ENCODE data around the gene TSPOAP1. TPM values are rescaled to one million over a fixed set of nuclear protein-coding genes. Genes with fewer than 3 reads are reported as not detected.

The TSPOAP1 gene
- total RNA-seq, 1 donor from 2014 or later, result 22.6 TPM

GRCh38 chr17:58316260-58316960 is 12.2 kb downstream of the TSPOAP1 start:
- Mint-ChIP-seq H3K27me3 (no peaks in the 10 kb centered on the region), H3K4me3 (no peak overlapping the region), H3K9me3 (no peaks in the 10 kb centered on the region), H3K36me3 (ENCODE audit: low read depth) (peaks cover 39% of the 10 kb centered on the region), H3K4me1 (peaks cover 10% of the 10 kb centered on the region), H3K27ac (no peak overlapping the region)
- intact Hi-C loops (cut with micrococcal nuclease), result no loop called here
- peak; percentile 56 for DNase-seq

GRCh38 chr17:58315750-58316149 is 12.8 kb downstream of the TSPOAP1 start:
- DNase-seq, result no peak
- intact Hi-C loops (cut with micrococcal nuclease), result no loop called here
- Mint-ChIP-seq H3K4me3 (no peak overlapping the region), H3K4me1 (peaks cover 10% of the 10 kb centered on the region), H3K27ac (no peak overlapping the region), H3K36me3 (ENCODE audit: low read depth) (peaks cover 37% of the 10 kb centered on the region), H3K27me3 (no peaks in the 10 kb centered on the region), H3K9me3 (no peaks in the 10 kb centered on the region)

GRCh38 chr17:58315281-58315711 is 13.3 kb downstream of the TSPOAP1 start:
- peaks cover 10% of the 10 kb centered on the region for H3K4me1 Mint-ChIP-seq
- H3K4me3 Mint-ChIP-seq, result no peak overlapping the region
- no peaks in the 10 kb centered on the region for H3K27me3 Mint-ChIP-seq
- DNase-seq, result peak; percentile 59
- H3K27ac Mint-ChIP-seq, result peak overlapping the region; percentile 64
- peaks cover 36% of the 10 kb centered on the region for H3K36me3 Mint-ChIP-seq (ENCODE audit: low read depth)
- intact Hi-C loops (cut with micrococcal nuclease), result no loop called here
- H3K9me3 Mint-ChIP-seq, result no peaks in the 10 kb centered on the region

GRCh38 chr17:58314706-58315015 is 13.9 kb downstream of the TSPOAP1 start:
- Mint-ChIP-seq H3K9me3 (no peaks in the 10 kb centered on the region), H3K27me3 (no peaks in the 10 kb centered on the region), H3K4me3 (no peak overlapping the region), H3K27ac (no peak overlapping the region), H3K4me1 (peaks cover 7% of the 10 kb centered on the region), H3K36me3 (ENCODE audit: low read depth) (peaks cover 38% of the 10 kb centered on the region)
- peak; percentile 55 for DNase-seq
- intact Hi-C loops (cut with micrococcal nuclease), result no loop called here

GRCh38 chr17:58313815-58314705 is 14.5 kb downstream of the TSPOAP1 start:
- Mint-ChIP-seq H3K9me3 (no peaks in the 10 kb centered on the region), H3K27ac (no peak overlapping the region), H3K4me3 (no peak overlapping the region), H3K4me1 (peaks cover 7% of the 10 kb centered on the region), H3K27me3 (no peaks in the 10 kb centered on the region), H3K36me3 (ENCODE audit: low read depth) (peaks cover 38% of the 10 kb centered on the region)
- peak; percentile 49 for DNase-seq
- intact Hi-C loops (cut with micrococcal nuclease), result no loop called here

- peak; percentile 35 for DNase-seq
- H3K9me3 Mint-ChIP-seq, result no peaks in the 10 kb centered on the region
- intact Hi-C loops (cut with micrococcal nuclease), result no loop called here
- H3K27me3 Mint-ChIP-seq, result no peaks in the 10 kb centered on the region
- peaks cover 36% of the 10 kb centered on the region for H3K36me3 Mint-ChIP-seq (ENCODE audit: low read depth)
- H3K27ac Mint-ChIP-seq, result no peak overlapping the region
- H3K4me3 Mint-ChIP-seq, result no peak overlapping the region
- H3K4me1 Mint-ChIP-seq, result peaks cover 5% of the 10 kb centered on the region
Observed at GRCh38 chr17:58312829-58313228, 15.8 kb downstream of the TSPOAP1 start.

- peak; percentile 56 for DNase-seq
- H3K36me3 Mint-ChIP-seq (ENCODE audit: low read depth), result peaks cover 37% of the 10 kb centered on the region
Observed at GRCh38 chr17:58312021-58312630, 16.5 kb downstream of the TSPOAP1 start.

GRCh38 chr17:58311429-58311894 is 17.1 kb downstream of the TSPOAP1 start:
- intact Hi-C loops (cut with micrococcal nuclease), result no loop called here
- Mint-ChIP-seq H3K9me3 (no peaks in the 10 kb centered on the region), H3K4me1 (no peaks in the 10 kb centered on the region), H3K27me3 (no peaks in the 10 kb centered on the region), H3K4me3 (no peak overlapping the region), H3K27ac (no peak overlapping the region), H3K36me3 (ENCODE audit: low read depth) (peaks cover 35% of the 10 kb centered on the region)
- peak; percentile 57 for DNase-seq

More at GRCh38 chr17:58312021-58312630, 16.5 kb downstream of the TSPOAP1 start:
- Mint-ChIP-seq H3K27me3 (no peaks in the 10 kb centered on the region), H3K4me3 (no peak overlapping the region), H3K4me1 (no peaks in the 10 kb centered on the region), H3K9me3 (no peaks in the 10 kb centered on the region), H3K27ac (peak overlapping the region; percentile 24)
- intact Hi-C loops (cut with micrococcal nuclease), result no loop called here

- Mint-ChIP-seq H3K27ac (no peak overlapping the region), H3K27me3 (no peaks in the 10 kb centered on the region), H3K4me1 (no peaks in the 10 kb centered on the region), H3K4me3 (no peak overlapping the region), H3K36me3 (ENCODE audit: low read depth) (peaks cover 36% of the 10 kb centered on the region), H3K9me3 (no peaks in the 10 kb centered on the region)
- peak; percentile 59 for DNase-seq
- intact Hi-C loops (cut with micrococcal nuclease), result no loop called here
Observed at GRCh38 chr17:58310511-58311428, 17.8 kb downstream of the TSPOAP1 start.

GRCh38 chr17:58309918-58310259 is 18.7 kb downstream of the TSPOAP1 start:
- Mint-ChIP-seq H3K9me3 (no peaks in the 10 kb centered on the region), H3K4me1 (no peaks in the 10 kb centered on the region), H3K27ac (no peak overlapping the region), H3K4me3 (no peak overlapping the region), H3K27me3 (no peaks in the 10 kb centered on the region), H3K36me3 (ENCODE audit: low read depth) (peaks cover 28% of the 10 kb centered on the region)
- intact Hi-C loops (cut with micrococcal nuclease), result no loop called here
- no peak for DNase-seq

GRCh38 chr17:58308985-58309917 is 19.3 kb downstream of the TSPOAP1 start:
- H3K27ac Mint-ChIP-seq, result no peak overlapping the region
- H3K4me3 Mint-ChIP-seq, result no peak overlapping the region
- H3K4me1 Mint-ChIP-seq, result no peaks in the 10 kb centered on the region
- intact Hi-C loops (cut with micrococcal nuclease), result no loop called here
- H3K9me3 Mint-ChIP-seq, result no peaks in the 10 kb centered on the region
- H3K36me3 Mint-ChIP-seq (ENCODE audit: low read depth), result peaks cover 25% of the 10 kb centered on the region
- H3K27me3 Mint-ChIP-seq, result no peaks in the 10 kb centered on the region
- DNase-seq, result peak; percentile 56

GRCh38 chr17:58308173-58308984 is 20.2 kb downstream of the TSPOAP1 start:
- no peak overlapping the region for H3K27ac Mint-ChIP-seq
- peak; percentile 62 for DNase-seq
- intact Hi-C loops (cut with micrococcal nuclease), result no loop called here
- H3K4me3 Mint-ChIP-seq, result no peak overlapping the region
- H3K36me3 Mint-ChIP-seq (ENCODE audit: low read depth), result peaks cover 24% of the 10 kb centered on the region
- H3K4me1 Mint-ChIP-seq, result no peaks in the 10 kb centered on the region
- no peaks in the 10 kb centered on the region for H3K9me3 Mint-ChIP-seq
- no peaks in the 10 kb centered on the region for H3K27me3 Mint-ChIP-seq
